Tibial artery (tissue), 4 donors: ENCODE results near the gene PTPRN2.

ENCODE experiments used
- DNase-seq, 2 donors: peaks; one replicate each; pipeline ENCODE4 v3.0.0-alpha.2; 2019
- H3K27ac ChIP-seq, 2 donors: fragments of 200-600 bp; sonication (generic) in 1 of 2; 1 replicate in 1 of 2; 2 replicates in 1 of 2; pipeline ENCODE4 v1.5.1; 2018 to 2019; ENCODE audit warnings: mild to moderate bottlenecking in 1 of 2
- H3K27me3 ChIP-seq, 2 donors: fragments of 200-600 bp; sonication (generic) in 1 of 2; one replicate each; pipeline versions ENCODE4 v1.5.1 to v1.6.0; 2016 to 2019
- H3K36me3 ChIP-seq, 3 donors: fragments of 200-600 bp; sonication (generic) in 2 of 3; one replicate each; pipeline ENCODE4 v1.5.1; 2016 to 2019; ENCODE audit warnings: mild to moderate bottlenecking in 2 of 3
- H3K4me1 ChIP-seq, 4 donors: fragments of 200-600 bp; sonication (generic) in 2 of 4; 1 replicate in 3 of 4; 2 replicates in 1 of 4; pipeline ENCODE4 v1.5.1; 2016 to 2019
- H3K4me3 ChIP-seq, 2 donors: fragments of 200-600 bp; sonication (generic) in 1 of 2; 1 replicate in 1 of 2; 2 replicates in 1 of 2; pipeline ENCODE4 v1.5.1; 2018 to 2019; ENCODE audit warnings: mild to moderate bottlenecking in 2 of 2
- H3K9me3 ChIP-seq, 3 donors: fragments of 200-600 bp; sonication (generic) in 1 of 3; one replicate each; pipeline ENCODE4 v1.5.1; 2016 to 2019
- CTCF ChIP-seq, 2 experiments: fragments of 200-600 bp in 1 of 2; fragments of 450-650 bp in 1 of 2; IDR thresholded peaks; one replicate each; pipeline ENCODE4 v1.5.1; 2017 to 2019; ENCODE audit warnings: antibody characterized with exemption in 2 of 2, mild to moderate bottlenecking in 1 of 2, moderate library complexity in 1 of 2
- intact Hi-C: fragments of 100-400 bp; cut with DNase I; formaldehyde crosslinking; loops from one replicate; pipeline ENCODE4 v1.15.0; 2023; ENCODE audit warnings: low total_unique reads

PTPRN2 gene

GRCh38 chr7:158279539-158280447 is 307.8 kb downstream of the PTPRN2 start:
- H3K4me1 ChIP-seq, result no peaks in the 10 kb centered on the region
- intact Hi-C loops, result no loop called here

GRCh38 chr7:158278745-158279320 is 308.8 kb downstream of the PTPRN2 start:
- Histone ChIP-seq H3K27ac (no peak overlapping the region), H3K4me3 (no peak overlapping the region), H3K27me3 (no peaks in the 10 kb centered on the region), H3K4me1 (no peaks in the 10 kb centered on the region), H3K9me3 (no peaks in the 10 kb centered on the region), H3K36me3 (no peaks in the 10 kb centered on the region)
- DNase-seq, result peak; percentile 5
- intact Hi-C loops, result no loop called here
- no peak for TF ChIP-seq CTCF (IDR thresholded peaks at IDR 0.05)

More at GRCh38 chr7:158279539-158280447, 307.8 kb downstream of the PTPRN2 start:
- H3K27me3 ChIP-seq, result no peaks in the 10 kb centered on the region
- H3K4me3 ChIP-seq, result no peak overlapping the region
- no peaks in the 10 kb centered on the region for H3K9me3 ChIP-seq
- H3K27ac ChIP-seq, result no peak overlapping the region
- DNase-seq, result peak; percentile 8 to 53
- TF ChIP-seq CTCF (IDR thresholded peaks at IDR 0.05), result no peak
- H3K36me3 ChIP-seq, result no peaks in the 10 kb centered on the region

GRCh38 chr7:158277219-158278141 is 310.1 kb downstream of the PTPRN2 start:
- H3K9me3 ChIP-seq, result no peaks in the 10 kb centered on the region
- H3K27me3 ChIP-seq, result no peaks in the 10 kb centered on the region
- H3K27ac ChIP-seq, result no peak overlapping the region
- no peak overlapping the region for H3K4me3 ChIP-seq
- peak in 1 of 2 donors; percentile 54 for DNase-seq
- H3K36me3 ChIP-seq, result no peaks in the 10 kb centered on the region
- intact Hi-C loops, result no loop called here
- H3K4me1 ChIP-seq, result no peaks in the 10 kb centered on the region
- TF ChIP-seq CTCF (IDR thresholded peaks at IDR 0.05), result no peak

GRCh38 chr7:158276414-158277218 is 311.0 kb downstream of the PTPRN2 start:
- DNase-seq, result peak in 1 of 2 donors; percentile 46
- peaks cover 0 to under 1% (median 0%) of the 10 kb centered on the region in 3 donors for H3K9me3 ChIP-seq
- H3K27ac ChIP-seq, result no peak overlapping the region
- H3K4me1 ChIP-seq, result no peaks in the 10 kb centered on the region
- no peak for TF ChIP-seq CTCF (IDR thresholded peaks at IDR 0.05)
- H3K4me3 ChIP-seq, result no peak overlapping the region
- no peaks in the 10 kb centered on the region for H3K36me3 ChIP-seq
- H3K27me3 ChIP-seq, result no peaks in the 10 kb centered on the region
- intact Hi-C loops, result no loop called here
